GM23248 (cell line): ENCODE measurements around the gene LENG9.

Experiments
- EZH2 ChIP-seq: fragments of 200-600 bp; sonication (generic); IDR thresholded peaks from 2 replicates; pipeline ENCODE4 v1.6.1; 2018; ENCODE audit warnings: antibody characterized with exemption, mild to moderate bottlenecking; ENCODE audit not compliant: insufficient read depth, poor library complexity, severe bottlenecking
- EZH2phosphoT487 ChIP-seq: fragments of 200-600 bp; sonication (generic); IDR thresholded peaks from 2 replicates; pipeline ENCODE4 v1.6.1; 2018; ENCODE audit warnings: antibody characterized with exemption, moderate library complexity, mild to moderate bottlenecking, low read depth; ENCODE audit not compliant: insufficient read depth

- TF ChIP-seq EZH2 = no peak
- TF ChIP-seq EZH2phosphoT487 = no peak
These were observed 13.9 kb downstream of the LENG9 start for GRCh38 chr19:54449701-54450069.
